Measurements from ENCODE around the gene NRN1.

DNA sequence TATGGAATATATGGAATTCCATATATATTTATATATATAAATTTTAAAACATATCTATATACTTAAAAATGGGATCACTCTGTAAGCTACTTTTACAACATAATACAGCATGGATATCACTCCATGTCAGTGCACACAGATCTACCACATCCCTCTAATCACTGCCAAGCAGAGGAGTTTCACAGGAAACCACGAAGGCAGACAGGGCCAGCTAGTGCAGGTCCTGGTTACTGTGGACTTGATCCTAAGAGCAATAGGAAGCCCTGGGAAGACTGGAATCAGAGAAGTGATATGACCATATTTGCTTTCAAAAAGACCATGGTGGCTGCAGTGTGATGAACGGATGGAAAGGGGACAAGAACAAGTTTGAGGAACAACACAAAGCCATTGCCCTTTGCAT lies 40.0 kb upstream of the NRN1 start:
- TF ChIP-seq, protein P1, sequence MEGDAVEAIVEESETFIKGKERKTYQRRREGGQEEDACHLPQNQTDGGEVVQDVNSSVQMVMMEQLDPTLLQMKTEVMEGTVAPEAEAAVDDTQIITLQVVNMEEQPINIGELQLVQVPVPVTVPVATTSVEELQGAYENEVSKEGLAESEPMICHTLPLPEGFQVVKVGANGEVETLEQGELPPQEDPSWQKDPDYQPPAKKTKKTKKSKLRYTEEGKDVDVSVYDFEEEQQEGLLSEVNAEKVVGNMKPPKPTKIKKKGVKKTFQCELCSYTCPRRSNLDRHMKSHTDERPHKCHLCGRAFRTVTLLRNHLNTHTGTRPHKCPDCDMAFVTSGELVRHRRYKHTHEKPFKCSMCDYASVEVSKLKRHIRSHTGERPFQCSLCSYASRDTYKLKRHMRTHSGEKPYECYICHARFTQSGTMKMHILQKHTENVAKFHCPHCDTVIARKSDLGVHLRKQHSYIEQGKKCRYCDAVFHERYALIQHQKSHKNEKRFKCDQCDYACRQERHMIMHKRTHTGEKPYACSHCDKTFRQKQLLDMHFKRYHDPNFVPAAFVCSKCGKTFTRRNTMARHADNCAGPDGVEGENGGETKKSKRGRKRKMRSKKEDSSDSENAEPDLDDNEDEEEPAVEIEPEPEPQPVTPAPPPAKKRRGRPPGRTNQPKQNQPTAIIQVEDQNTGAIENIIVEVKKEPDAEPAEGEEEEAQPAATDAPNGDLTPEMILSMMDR (IDR thresholded peaks at IDR 0.05), result no peak
- no peak for TF ChIP-seq POLR2A (IDR thresholded peaks at IDR 0.05)

Measured in heart left ventricle (tissue), 13 donors.